Measurements from ENCODE around the gene FUT6.
"Not testable (repeated sequence)": the region's sequence is repeated elsewhere in the genome, so short reads cannot be mapped to it uniquely, and the experiment has no call there.

FUT6 gene, protein sequence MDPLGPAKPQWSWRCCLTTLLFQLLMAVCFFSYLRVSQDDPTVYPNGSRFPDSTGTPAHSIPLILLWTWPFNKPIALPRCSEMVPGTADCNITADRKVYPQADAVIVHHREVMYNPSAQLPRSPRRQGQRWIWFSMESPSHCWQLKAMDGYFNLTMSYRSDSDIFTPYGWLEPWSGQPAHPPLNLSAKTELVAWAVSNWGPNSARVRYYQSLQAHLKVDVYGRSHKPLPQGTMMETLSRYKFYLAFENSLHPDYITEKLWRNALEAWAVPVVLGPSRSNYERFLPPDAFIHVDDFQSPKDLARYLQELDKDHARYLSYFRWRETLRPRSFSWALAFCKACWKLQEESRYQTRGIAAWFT

GRCh38 chr19:5839065-5840017, at the start of gene FUT6:
Gene FUT6, minus strand, starts transcription at chr19:5839702. Its CDS starts 7,135 bp downstream, at chr19:5832567.
- TF ChIP-seq YY1 (IDR thresholded peaks at IDR 0.05; ENCODE audit: insufficient read depth, insufficient read length) (no peak), ZNF274 (IDR thresholded peaks at IDR 0.05; ENCODE audit: low read depth, low read length) (no peak), SUZ12 (IDR thresholded peaks at IDR 0.05; ENCODE audit: extremely low read depth, insufficient read depth, insufficient read length) (no peak)
- Histone ChIP-seq H3K4me1 (ENCODE audit: insufficient read depth, insufficient read length) (peaks cover 7% of the 10 kb centered on the region), H3K27me3 (ENCODE audit: insufficient read depth, insufficient read length) (peaks cover 6% of the 10 kb centered on the region), H3K9ac (ENCODE audit: insufficient read length, low read depth) (peak within 1 kb of the TSS; percentile 5), H3K9me3 (ENCODE audit: insufficient read depth, low read length) (no peaks in the 10 kb centered on the region), H3K4me3 (ENCODE audit: insufficient read length, low read depth) (no peak within 1 kb of the TSS), H3K36me3 (ENCODE audit: insufficient read depth, insufficient read length, low read length) (no peaks in the 10 kb centered on the region)
- no peak for DNase-seq (ENCODE audit: low read depth, low spot score)

DNA sequence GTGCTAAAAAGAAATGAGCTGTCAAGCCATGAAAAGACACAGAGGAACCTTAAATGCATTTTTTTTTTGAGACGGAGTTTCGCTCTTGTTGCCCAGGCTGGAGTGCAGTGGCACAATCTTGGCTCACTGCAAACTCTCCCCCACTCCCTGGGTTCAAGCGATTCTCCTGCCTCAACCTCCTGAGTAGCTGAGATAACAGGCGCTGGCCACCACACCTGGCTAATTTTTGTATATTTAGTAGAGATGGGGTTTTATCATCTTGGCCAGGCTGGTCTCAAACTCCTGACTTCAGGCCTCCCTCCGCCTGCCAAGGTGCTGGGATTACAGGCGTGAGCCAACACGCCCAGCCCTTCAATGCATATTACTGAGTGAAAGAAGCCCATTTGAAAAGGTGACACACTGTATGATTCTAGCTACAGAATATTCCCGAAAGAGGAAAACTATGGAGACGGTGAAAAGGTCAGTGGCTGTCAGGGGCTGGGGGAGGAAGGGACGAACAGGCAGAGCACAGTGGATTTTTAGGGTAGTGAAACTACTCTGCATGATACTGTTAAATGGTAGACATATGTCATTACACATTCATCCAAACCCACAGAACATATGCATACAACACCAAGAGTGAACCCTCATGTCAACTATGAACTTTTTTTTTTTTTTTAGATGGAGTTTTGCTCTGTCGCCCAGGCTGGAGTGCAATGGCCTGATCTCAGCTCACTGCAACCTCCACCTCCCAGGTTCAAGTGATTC, 44.7 kb upstream of the FUT6 start:
- DNase-seq (ENCODE audit: low read depth, low spot score); H3K9me3 ChIP-seq (ENCODE audit: insufficient read depth, low read length): not testable (repeated sequence)
- H3K4me1 ChIP-seq (ENCODE audit: insufficient read depth, insufficient read length), result peaks cover 16% of the 10 kb centered on the region

GRCh38 chr19:5883157-5883873, 43.8 kb upstream of the FUT6 start:
- H3K9me3 ChIP-seq (ENCODE audit: insufficient read depth, low read length); H3K36me3 ChIP-seq (ENCODE audit: insufficient read depth, insufficient read length, low read length); H3K9ac ChIP-seq (ENCODE audit: insufficient read length, low read depth); DNase-seq (ENCODE audit: low read depth, low spot score); H3K27me3 ChIP-seq (ENCODE audit: insufficient read depth, insufficient read length); H3K4me3 ChIP-seq (ENCODE audit: insufficient read length, low read depth): not testable (repeated sequence)
- peaks cover 18% of the 10 kb centered on the region for H3K4me1 ChIP-seq (ENCODE audit: insufficient read depth, insufficient read length)

More for the DNA sequence above, 44.7 kb upstream of the FUT6 start:
- H3K9ac ChIP-seq (ENCODE audit: insufficient read length, low read depth); H3K4me3 ChIP-seq (ENCODE audit: insufficient read length, low read depth); H3K27me3 ChIP-seq (ENCODE audit: insufficient read depth, insufficient read length); H3K36me3 ChIP-seq (ENCODE audit: insufficient read depth, insufficient read length, low read length): not testable (repeated sequence)

DNA sequence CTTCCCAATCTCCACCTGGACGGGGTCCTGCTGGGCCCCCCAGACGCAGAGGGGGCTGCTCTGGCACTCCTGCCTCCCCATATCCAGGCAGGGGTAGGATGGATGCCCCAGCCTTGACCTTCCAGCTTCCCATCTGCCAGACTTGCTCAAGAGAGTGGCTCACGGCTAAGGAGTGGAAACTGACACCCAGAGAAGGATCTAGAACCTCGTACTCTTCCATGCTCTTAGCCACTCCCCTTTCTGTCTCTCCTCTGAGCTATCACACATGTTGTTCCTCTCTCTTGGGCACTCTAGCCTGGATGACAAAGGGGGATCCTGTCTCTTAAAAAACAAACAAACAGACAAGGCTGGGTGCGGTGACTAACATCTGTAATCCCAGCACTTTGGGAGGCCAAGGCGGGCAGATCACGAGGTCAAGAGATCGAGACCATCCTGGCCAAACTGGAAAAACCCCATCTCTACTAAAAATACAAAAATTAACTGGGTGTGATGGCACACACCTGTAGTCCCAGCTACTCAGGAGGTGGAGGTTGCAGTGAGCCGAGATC, 43.0 kb upstream of the FUT6 start:
- Histone ChIP-seq H3K9ac (ENCODE audit: insufficient read length, low read depth) (peak overlapping the region; percentile 3), H3K4me1 (ENCODE audit: insufficient read depth, insufficient read length) (peaks cover 22% of the 10 kb centered on the region), H3K36me3 (ENCODE audit: insufficient read depth, insufficient read length, low read length) (no peaks in the 10 kb centered on the region), H3K27me3 (ENCODE audit: insufficient read depth, insufficient read length) (peaks cover 2% of the 10 kb centered on the region), H3K4me3 (ENCODE audit: insufficient read length, low read depth) (no peak overlapping the region), H3K9me3 (ENCODE audit: insufficient read depth, low read length) (no peaks in the 10 kb centered on the region)
- DNase-seq (ENCODE audit: low read depth, low spot score), result no peak
- no peak for TF ChIP-seq ZNF274 (IDR thresholded peaks at IDR 0.05; ENCODE audit: low read depth, low read length)
- TF ChIP-seq SUZ12 (IDR thresholded peaks at IDR 0.05; ENCODE audit: extremely low read depth, insufficient read depth, insufficient read length), result no peak
- TF ChIP-seq YY1 (IDR thresholded peaks at IDR 0.05; ENCODE audit: insufficient read depth, insufficient read length), result no peak

DNA sequence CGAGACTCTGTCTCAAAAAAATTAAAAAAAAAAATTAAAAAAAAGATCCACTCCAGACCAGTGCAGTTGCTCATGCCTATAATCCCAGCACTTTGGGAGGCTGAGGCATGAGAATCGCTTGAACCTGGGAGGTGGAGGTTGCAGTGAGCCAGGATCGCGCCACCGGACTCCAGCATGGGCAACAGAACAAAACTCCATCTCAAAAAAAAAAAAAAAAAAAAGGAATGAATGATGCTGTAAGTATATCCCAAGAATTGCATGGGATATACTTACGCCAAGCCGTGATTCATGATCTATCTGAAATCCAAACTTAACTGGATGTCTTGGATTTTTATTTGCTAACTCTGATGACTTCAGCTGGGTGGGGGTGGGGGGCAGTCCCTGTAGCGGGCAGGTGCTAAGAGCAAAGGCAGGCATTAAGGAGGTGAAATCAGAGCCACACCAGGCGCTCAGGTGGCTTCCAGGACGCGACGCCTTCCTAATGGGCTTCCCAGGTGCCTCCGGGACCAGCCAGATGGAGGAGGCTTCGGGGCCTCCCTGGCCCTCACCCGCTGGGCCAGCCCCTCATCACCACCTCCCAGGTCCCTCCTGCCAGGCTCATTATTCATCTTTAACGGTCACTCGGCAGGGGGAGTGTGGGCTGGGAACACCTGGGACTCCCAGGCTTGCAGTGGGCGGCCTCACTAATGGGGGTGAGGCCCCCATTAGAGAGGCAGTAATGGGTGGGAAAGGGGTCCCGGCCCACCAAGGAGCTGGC, 42.2 kb upstream of the FUT6 start:
- TF ChIP-seq YY1 (IDR thresholded peaks at IDR 0.05; ENCODE audit: insufficient read depth, insufficient read length) (no peak), ZNF274 (IDR thresholded peaks at IDR 0.05; ENCODE audit: low read depth, low read length) (no peak), SUZ12 (IDR thresholded peaks at IDR 0.05; ENCODE audit: extremely low read depth, insufficient read depth, insufficient read length) (no peak)
- Histone ChIP-seq H3K9ac (ENCODE audit: insufficient read length, low read depth) (peak overlapping the region; percentile 3), H3K36me3 (ENCODE audit: insufficient read depth, insufficient read length, low read length) (no peaks in the 10 kb centered on the region), H3K4me1 (ENCODE audit: insufficient read depth, insufficient read length) (peaks cover 26% of the 10 kb centered on the region), H3K4me3 (ENCODE audit: insufficient read length, low read depth) (no peak overlapping the region), H3K27me3 (ENCODE audit: insufficient read depth, insufficient read length) (peaks cover 2% of the 10 kb centered on the region), H3K9me3 (ENCODE audit: insufficient read depth, low read length) (no peaks in the 10 kb centered on the region)
- no peak for DNase-seq (ENCODE audit: low read depth, low spot score)

GRCh38 chr19:5880604-5881078, 41.1 kb upstream of the FUT6 start:
- no peak for TF ChIP-seq SUZ12 (IDR thresholded peaks at IDR 0.05; ENCODE audit: extremely low read depth, insufficient read depth, insufficient read length)
- TF ChIP-seq YY1 (IDR thresholded peaks at IDR 0.05; ENCODE audit: insufficient read depth, insufficient read length), result no peak
- no peak for TF ChIP-seq ZNF274 (IDR thresholded peaks at IDR 0.05; ENCODE audit: low read depth, low read length)
- H3K4me3 ChIP-seq (ENCODE audit: insufficient read length, low read depth), result no peak overlapping the region
- no peak overlapping the region for H3K9ac ChIP-seq (ENCODE audit: insufficient read length, low read depth)
- peaks cover 28% of the 10 kb centered on the region for H3K4me1 ChIP-seq (ENCODE audit: insufficient read depth, insufficient read length)
- peaks cover 2% of the 10 kb centered on the region for H3K27me3 ChIP-seq (ENCODE audit: insufficient read depth, insufficient read length)
- DNase-seq (ENCODE audit: low read depth, low spot score), result peak; percentile 48
- no peaks in the 10 kb centered on the region for H3K36me3 ChIP-seq (ENCODE audit: insufficient read depth, insufficient read length, low read length)
- H3K9me3 ChIP-seq (ENCODE audit: insufficient read depth, low read length), result no peaks in the 10 kb centered on the region
